Measurements from ENCODE around the gene GGACT. TPM values are rescaled to one million over a fixed set of nuclear protein-coding genes. Genes with fewer than 3 reads are reported as not detected.

The GGACT gene
- total RNA-seq, 1 experiment from 2014 or later, result 2.5 TPM

DNA sequence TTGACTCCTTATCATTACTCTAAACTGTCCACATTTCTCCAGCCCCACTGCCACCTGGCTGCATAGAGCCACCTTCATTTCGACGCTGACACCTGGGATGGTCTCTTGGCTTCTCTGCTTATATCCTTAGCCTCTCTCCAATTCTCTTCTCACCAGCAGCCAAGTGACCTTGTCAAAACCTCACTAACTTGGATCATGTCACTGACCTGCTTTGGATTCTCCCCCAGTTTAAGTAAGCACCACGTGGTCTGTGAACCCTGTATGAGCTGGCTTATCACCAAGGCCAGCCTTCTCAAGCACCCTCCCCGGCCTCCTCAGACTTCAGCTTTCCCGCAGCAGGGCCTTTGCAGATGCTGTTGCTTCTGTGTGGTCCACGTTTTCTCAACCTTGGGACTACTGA is 12.3 kb upstream of the GGACT start:
- Histone ChIP-seq H3K27me3 (ENCODE audit: control insufficient read depth, insufficient read depth, low read length) (no peaks in the 10 kb centered on the region), H3K27ac (ENCODE audit: low read length) (no peak overlapping the region), H3K4me3 (ENCODE audit: low read depth in 2 of 2, low read length in 2 of 2) (no peak overlapping the region), H3K36me3 (ENCODE audit: control insufficient read depth, insufficient read depth, low read length) (no peaks in the 10 kb centered on the region), H3K9me3 (ENCODE audit: control insufficient read depth, insufficient read depth, low read depth, low read length) (no peaks in the 10 kb centered on the region), H3K4me1 (ENCODE audit: control insufficient read depth, insufficient read depth, low read length) (no peaks in the 10 kb centered on the region)
- ATAC-seq (no peak), DNase-seq (ENCODE audit: low read depth, low spot score) (no peak)
- ChIA-PET CTCF (no interaction called here), POLR2A (no interaction called here)
- TF ChIP-seq, protein P1, sequence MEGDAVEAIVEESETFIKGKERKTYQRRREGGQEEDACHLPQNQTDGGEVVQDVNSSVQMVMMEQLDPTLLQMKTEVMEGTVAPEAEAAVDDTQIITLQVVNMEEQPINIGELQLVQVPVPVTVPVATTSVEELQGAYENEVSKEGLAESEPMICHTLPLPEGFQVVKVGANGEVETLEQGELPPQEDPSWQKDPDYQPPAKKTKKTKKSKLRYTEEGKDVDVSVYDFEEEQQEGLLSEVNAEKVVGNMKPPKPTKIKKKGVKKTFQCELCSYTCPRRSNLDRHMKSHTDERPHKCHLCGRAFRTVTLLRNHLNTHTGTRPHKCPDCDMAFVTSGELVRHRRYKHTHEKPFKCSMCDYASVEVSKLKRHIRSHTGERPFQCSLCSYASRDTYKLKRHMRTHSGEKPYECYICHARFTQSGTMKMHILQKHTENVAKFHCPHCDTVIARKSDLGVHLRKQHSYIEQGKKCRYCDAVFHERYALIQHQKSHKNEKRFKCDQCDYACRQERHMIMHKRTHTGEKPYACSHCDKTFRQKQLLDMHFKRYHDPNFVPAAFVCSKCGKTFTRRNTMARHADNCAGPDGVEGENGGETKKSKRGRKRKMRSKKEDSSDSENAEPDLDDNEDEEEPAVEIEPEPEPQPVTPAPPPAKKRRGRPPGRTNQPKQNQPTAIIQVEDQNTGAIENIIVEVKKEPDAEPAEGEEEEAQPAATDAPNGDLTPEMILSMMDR (IDR thresholded peaks at IDR 0.05), result no peak
- TF ChIP-seq, protein P2, sequence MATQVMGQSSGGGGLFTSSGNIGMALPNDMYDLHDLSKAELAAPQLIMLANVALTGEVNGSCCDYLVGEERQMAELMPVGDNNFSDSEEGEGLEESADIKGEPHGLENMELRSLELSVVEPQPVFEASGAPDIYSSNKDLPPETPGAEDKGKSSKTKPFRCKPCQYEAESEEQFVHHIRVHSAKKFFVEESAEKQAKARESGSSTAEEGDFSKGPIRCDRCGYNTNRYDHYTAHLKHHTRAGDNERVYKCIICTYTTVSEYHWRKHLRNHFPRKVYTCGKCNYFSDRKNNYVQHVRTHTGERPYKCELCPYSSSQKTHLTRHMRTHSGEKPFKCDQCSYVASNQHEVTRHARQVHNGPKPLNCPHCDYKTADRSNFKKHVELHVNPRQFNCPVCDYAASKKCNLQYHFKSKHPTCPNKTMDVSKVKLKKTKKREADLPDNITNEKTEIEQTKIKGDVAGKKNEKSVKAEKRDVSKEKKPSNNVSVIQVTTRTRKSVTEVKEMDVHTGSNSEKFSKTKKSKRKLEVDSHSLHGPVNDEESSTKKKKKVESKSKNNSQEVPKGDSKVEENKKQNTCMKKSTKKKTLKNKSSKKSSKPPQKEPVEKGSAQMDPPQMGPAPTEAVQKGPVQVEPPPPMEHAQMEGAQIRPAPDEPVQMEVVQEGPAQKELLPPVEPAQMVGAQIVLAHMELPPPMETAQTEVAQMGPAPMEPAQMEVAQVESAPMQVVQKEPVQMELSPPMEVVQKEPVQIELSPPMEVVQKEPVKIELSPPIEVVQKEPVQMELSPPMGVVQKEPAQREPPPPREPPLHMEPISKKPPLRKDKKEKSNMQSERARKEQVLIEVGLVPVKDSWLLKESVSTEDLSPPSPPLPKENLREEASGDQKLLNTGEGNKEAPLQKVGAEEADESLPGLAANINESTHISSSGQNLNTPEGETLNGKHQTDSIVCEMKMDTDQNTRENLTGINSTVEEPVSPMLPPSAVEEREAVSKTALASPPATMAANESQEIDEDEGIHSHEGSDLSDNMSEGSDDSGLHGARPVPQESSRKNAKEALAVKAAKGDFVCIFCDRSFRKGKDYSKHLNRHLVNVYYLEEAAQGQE (IDR thresholded peaks at IDR 0.05; ENCODE audit: insufficient read depth in 1 of 2, low read depth in 2 of 2, low read length in 1 of 2), result no peak
- no peak for TF ChIP-seq POLR2AphosphoS5 (IDR thresholded peaks at IDR 0.05; ENCODE audit: low read depth, low read length)
- no peak for TF ChIP-seq SIN3A (IDR thresholded peaks at IDR 0.05; ENCODE audit: borderline replicate concordance, insufficient read depth, low read depth, low read length)
- TF ChIP-seq TCF7L2 (IDR thresholded peaks at IDR 0.05; ENCODE audit: low read depth, low read length), result no peak
- in situ Hi-C loops (cut with HindIII; ENCODE audit: low pct_unique_long_range_greater_than_20kb, low sequenced_read_pairs) (no loop called here), intact Hi-C loops (cut with micrococcal nuclease; ENCODE audit: unreplicated experiment) (no loop called here)
- no TSS peak for BruUV-seq (replicated peaks)

DNA sequence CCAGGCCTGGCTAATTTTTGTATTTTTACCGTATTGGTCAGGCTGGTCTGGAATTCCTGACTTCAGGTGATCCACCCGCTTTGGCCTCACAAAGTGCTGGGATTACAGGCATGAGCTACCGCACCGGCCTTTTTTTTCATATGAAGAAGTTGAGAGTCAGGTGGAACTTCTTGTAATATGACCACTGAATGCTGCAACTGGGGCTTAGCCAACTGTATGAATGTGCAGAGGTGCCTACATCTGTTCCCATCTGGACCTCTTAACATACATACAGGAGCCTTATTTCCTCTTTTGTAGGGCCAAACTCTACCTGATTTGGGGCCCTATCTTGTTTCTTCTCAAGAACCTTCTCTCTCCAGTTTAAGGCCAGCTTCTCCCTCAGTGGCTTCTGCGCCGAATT is 11.9 kb upstream of the GGACT start:
- TF ChIP-seq, protein P1 (IDR thresholded peaks at IDR 0.05), result no peak
- TF ChIP-seq POLR2AphosphoS5 (IDR thresholded peaks at IDR 0.05; ENCODE audit: low read depth, low read length), result no peak
- no peak for TF ChIP-seq SIN3A (IDR thresholded peaks at IDR 0.05; ENCODE audit: borderline replicate concordance, insufficient read depth, low read depth, low read length)
- TF ChIP-seq, protein P2 (IDR thresholded peaks at IDR 0.05; ENCODE audit: insufficient read depth in 1 of 2, low read depth in 2 of 2, low read length in 1 of 2), result no peak
- no peak for TF ChIP-seq TCF7L2 (IDR thresholded peaks at IDR 0.05; ENCODE audit: low read depth, low read length)
- Histone ChIP-seq H3K27ac (ENCODE audit: low read length) (no peak overlapping the region), H3K9me3 (ENCODE audit: control insufficient read depth, insufficient read depth, low read depth, low read length) (no peaks in the 10 kb centered on the region), H3K4me3 (ENCODE audit: low read depth in 2 of 2, low read length in 2 of 2) (no peak overlapping the region), H3K36me3 (ENCODE audit: control insufficient read depth, insufficient read depth, low read length) (no peaks in the 10 kb centered on the region), H3K27me3 (ENCODE audit: control insufficient read depth, insufficient read depth, low read length) (no peaks in the 10 kb centered on the region), H3K4me1 (ENCODE audit: control insufficient read depth, insufficient read depth, low read length) (no peaks in the 10 kb centered on the region)
- CTCF ChIA-PET, result no interaction called here
- BruUV-seq (replicated peaks), result no TSS peak
- no peak for ATAC-seq
- in situ Hi-C loops (cut with HindIII; ENCODE audit: low pct_unique_long_range_greater_than_20kb, low sequenced_read_pairs) (no loop called here), intact Hi-C loops (cut with micrococcal nuclease; ENCODE audit: unreplicated experiment) (no loop called here)
- POLR2A ChIA-PET, result no interaction called here
- DNase-seq (ENCODE audit: low read depth, low spot score), result no peak

Data from Panc1 (cell line).